Measurements from ENCODE around the gene KCNJ12. TPM values are rescaled to one million over a fixed set of nuclear protein-coding genes. Genes with fewer than 3 reads are reported as not detected.

KCNJ12 gene
- total and polyA plus RNA-seq, 2 of the 4 experiments (the other 2 are of a cell fraction) = under 0.01 to 0.10 TPM

- H4K8ac ChIP-seq (ENCODE audit: low read depth in 2 of 2, low read length in 2 of 2) = no peak overlapping the region
- H4K91ac ChIP-seq (ENCODE audit: insufficient read depth, low read depth, low read length) = no peak overlapping the region
- H3K56ac ChIP-seq (ENCODE audit: extremely low read depth, insufficient read depth, low read length) = no peak overlapping the region
- CTCF ChIA-PET = no interaction called here
- no peak overlapping the region for H3K14ac ChIP-seq (replicated peaks; ENCODE audit: low read depth, low read length)
- H2BK120ac ChIP-seq (ENCODE audit: low read depth, low read length) = no peak overlapping the region
- H2AFZ ChIP-seq (replicated peaks; ENCODE audit: low read length, poor library complexity) = no peak overlapping the region
- no peaks in the 10 kb centered on the region for H3K9me1 ChIP-seq (ENCODE audit: insufficient read depth, low read length)
- H3K27me3 ChIP-seq (ENCODE audit: control insufficient read depth, insufficient read depth, low read length) = peaks cover 63% of the 10 kb centered on the region
- H3K18ac ChIP-seq (ENCODE audit: low read depth, low read length) = no peak overlapping the region
- no peak overlapping the region for H4K5ac ChIP-seq (ENCODE audit: low read depth, low read length)
- dilution Hi-C loops (cut with HindIII; ENCODE audit: low sequenced_read_pairs, unreplicated experiment) = no loop called here
- H3K9me3 ChIP-seq (ENCODE audit: control insufficient read depth, insufficient read depth, low read length) = no peaks in the 10 kb centered on the region
- intact Hi-C loops (cut with micrococcal nuclease) = no loop called here
- no peaks in the 10 kb centered on the region for H3K36me3 ChIP-seq (ENCODE audit: control insufficient read depth, insufficient read depth, low read length)
- no peaks in the 10 kb centered on the region; the same call in 1 of the 2 replicates for H4K20me1 ChIP-seq (ENCODE audit: insufficient read depth, low read length)
- no peak overlapping the region for H3K4ac ChIP-seq (ENCODE audit: low read depth, low read length)
- in situ Hi-C loops (cut with MboI; ENCODE audit: low sequenced_read_pairs) = no loop called here
- no peak overlapping the region for H2BK5ac ChIP-seq (ENCODE audit: low read depth, low read length, poor library complexity, severe bottlenecking)
- no peak overlapping the region for H3K4me2 ChIP-seq (ENCODE audit: low read depth, low read length)
- POLR2A ChIA-PET (ENCODE audit: unreplicated experiment) = no interaction called here
- no peak overlapping the region for H3K27ac ChIP-seq (ENCODE audit: insufficient read depth, low read length)
- DNase-seq (no peak), ATAC-seq (ENCODE audit: low read depth) (no peak)
- no peak overlapping the region for H3K9ac ChIP-seq (ENCODE audit: low read depth, low read length)
- no peak overlapping the region for H2BK15ac ChIP-seq (ENCODE audit: low read depth, low read length)
- no peaks in the 10 kb centered on the region for H3K79me1 ChIP-seq (ENCODE audit: low read depth in 1 of 2, low read length in 2 of 2)
- no peak overlapping the region for H2AK9ac ChIP-seq (replicated peaks; ENCODE audit: low read depth, low read length, poor library complexity)
- no peak overlapping the region for H2AK5ac ChIP-seq (ENCODE audit: low read depth, low read length)
- BruUV-seq (replicated peaks) = no TSS peak
- H3K4me1 ChIP-seq (ENCODE audit: control insufficient read depth, insufficient read depth, low read length) = peaks cover 4% of the 10 kb centered on the region; the same call in 1 of the 2 replicates
- TF ChIP-seq MAZ (IDR thresholded peaks at IDR 0.05; ENCODE audit: borderline replicate concordance, low read depth, low read length) (no peak), MAFK (IDR thresholded peaks at IDR 0.05; ENCODE audit: low read depth, low read length) (no peak), CEBPB (IDR thresholded peaks at IDR 0.05; ENCODE audit: low read depth, low read length) (no peak), NFE2L2 (IDR thresholded peaks at IDR 0.05; ENCODE audit: low read depth, low read length) (no peak), CTCF (conservative IDR thresholded peaks at IDR 0.05; ENCODE audit: low read depth, low read length) (no peak), RAD21 (IDR thresholded peaks at IDR 0.05; ENCODE audit: low read length) (no peak), MXI1 (IDR thresholded peaks at IDR 0.05; ENCODE audit: borderline replicate concordance, low read depth, low read length) (no peak), FOS (IDR thresholded peaks at IDR 0.05; ENCODE audit: low read depth, low read length) (no peak)
- no peak overlapping the region for H3K23ac ChIP-seq (ENCODE audit: low read depth, low read length)
- H3K4me3 ChIP-seq (ENCODE audit: insufficient read depth, low read depth, low read length) = no peak overlapping the region
- H2BK20ac ChIP-seq (ENCODE audit: low read depth, low read length) = no peak overlapping the region
- WGBS, 2 experiments (ENCODE audit: extremely low coverage in 2 of 2, insufficient read length in 1 of 2) = 77% methylated on average over 14 of the region's 16 CpGs; no CpG with 5 or more reads in 1 of the 2 experiments
Observed at GRCh38 chr17:21372256-21372954, 3.8 kb upstream of the KCNJ12 start.
